EL (cell line): Measurements from ENCODE around the gene PGBD1.
"Not testable (repeated sequence)": the region's sequence is repeated elsewhere in the genome, so short reads cannot be mapped to it uniquely, and the experiment has no call there.

Experiments
- DNase-seq: peaks from one replicate; pipeline ENCODE4 v3.0.0-alpha.2; 2016

The PGBD1 gene

DNA sequence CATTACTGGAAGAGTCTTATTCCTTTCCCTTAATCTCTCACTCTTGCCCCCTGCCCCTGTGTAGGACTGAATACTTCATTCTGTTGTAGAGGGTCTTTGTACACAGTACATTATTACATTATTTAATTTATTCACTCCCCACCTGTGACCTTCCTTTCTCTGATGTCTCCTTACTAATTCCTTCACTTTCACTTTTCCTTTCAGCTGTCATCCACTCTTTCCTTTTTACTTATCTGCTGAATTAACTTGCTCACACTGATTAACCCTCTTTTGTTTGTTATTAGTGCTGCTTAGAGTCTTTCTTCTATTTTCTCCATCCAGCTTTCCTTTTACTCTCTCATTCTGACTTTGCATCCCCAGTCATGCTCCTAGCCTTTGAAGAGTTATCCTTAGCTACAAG, 6.5 kb upstream of the PGBD1 start:
- DNase-seq = no peak

DNA sequence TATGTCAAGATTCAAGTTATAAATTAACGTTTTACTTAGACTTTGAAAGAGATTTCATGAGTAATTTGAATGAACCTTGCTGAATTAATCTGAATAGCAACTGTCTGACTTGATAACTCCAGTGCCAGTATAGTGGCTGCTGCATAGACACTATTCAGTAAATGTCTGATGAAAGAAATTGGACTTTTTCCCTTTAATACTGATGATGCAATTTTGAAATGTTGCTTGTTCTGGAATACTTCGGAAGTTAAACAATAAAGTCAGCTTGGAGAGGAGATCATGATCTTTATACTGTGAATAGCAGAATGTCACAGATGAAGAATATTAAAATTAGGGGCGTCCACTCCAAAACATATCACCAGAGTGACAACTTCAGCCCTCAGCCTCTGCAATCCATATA, 3.6 kb upstream of the PGBD1 start:
- DNase-seq = no peak

DNA sequence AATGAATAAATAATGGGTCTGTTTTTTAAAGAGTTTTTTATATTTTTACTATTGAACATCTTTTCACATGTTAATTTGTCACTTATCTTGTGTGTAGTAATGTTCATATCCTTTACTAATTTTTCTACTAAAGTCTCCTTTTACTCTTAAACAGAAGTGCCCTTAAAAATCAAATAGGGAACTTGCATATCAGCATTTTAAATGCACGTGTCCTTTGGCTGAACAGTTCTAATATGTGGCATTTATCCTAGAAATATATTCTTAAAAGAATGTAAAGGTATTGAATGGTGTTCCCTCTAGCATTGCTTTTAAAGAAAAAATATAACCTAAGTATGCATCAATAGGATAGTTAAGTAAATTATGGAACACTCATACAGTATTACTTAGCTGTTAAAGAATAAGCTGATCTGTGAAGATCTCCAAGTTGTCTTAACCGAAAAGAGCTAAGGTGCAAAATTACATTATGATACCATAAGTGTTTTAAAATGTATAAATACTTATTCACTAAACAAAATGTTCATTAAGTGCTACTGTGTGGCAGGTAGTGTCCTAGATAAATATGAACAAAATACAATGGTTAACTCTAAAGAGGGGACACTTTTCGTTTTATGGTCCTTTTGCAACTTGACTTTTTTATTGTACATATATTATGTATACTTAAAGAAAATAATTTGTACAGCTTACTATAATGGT, 631 bp upstream of the PGBD1 start:
- no peak for DNase-seq

GRCh38 chr6:28282926-28283325, 1.6 kb downstream of the PGBD1 start:
- peak; percentile 12 for DNase-seq

DNA sequence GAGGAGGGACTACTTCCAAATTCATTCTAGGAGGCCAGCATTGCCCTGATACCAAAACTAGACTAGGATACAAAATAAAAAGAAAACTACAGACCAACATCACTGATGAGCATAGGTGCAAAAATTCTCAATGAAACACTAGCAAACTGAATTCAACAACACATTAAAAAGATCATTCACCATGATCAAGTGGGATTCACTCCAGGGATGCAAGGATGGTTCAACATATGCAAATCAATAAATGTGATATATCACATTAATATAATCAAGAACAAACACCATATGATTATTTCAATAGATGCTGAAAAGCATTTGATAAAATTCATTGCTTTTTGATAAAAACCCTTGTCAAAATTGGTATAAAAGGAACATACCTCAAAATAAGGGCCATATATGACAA, 10.2 kb downstream of the PGBD1 start:
- DNase-seq = no peak

DNA sequence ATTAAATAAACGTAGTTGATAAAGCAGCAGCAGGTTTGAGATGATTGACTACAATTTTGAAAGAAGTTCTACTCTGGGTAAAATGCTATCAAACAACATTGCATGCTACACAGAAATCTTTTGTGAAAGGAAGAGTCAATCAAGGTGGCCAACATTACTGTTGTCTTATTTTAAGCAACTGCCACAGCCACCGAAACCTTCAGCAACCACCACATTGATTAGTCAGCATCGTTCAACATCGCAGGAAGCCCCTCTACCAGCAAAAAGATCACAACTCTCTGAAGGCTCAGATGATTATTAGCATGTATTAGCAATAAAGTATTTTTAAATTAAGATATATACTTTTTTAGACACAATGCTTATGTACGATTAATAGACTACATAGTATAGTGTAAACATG, 14.0 kb downstream of the PGBD1 start:
- DNase-seq = no peak

GRCh38 chr6:28296520-28297060, 15.2 kb downstream of the PGBD1 start:
- DNase-seq = no peak

DNA sequence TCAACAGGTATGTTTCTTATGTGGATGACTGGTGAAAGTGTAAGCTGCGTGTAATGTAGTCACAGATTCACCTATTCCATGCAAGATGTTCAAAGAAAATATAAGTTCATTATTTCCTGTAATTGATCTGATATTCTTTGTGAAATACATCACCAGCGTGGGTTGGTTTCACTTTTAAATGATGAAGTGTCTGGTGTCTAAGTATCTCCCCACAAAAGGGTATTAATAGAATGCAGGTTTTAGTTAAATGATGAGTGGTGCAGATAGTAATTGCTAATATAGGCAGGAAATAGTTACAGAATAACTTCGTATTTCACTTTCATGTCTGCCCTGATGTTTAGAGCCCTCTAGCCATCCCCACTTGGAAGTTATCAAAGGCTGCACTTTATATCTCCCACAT, 22.2 kb downstream of the PGBD1 start:
- no peak for DNase-seq

DNA sequence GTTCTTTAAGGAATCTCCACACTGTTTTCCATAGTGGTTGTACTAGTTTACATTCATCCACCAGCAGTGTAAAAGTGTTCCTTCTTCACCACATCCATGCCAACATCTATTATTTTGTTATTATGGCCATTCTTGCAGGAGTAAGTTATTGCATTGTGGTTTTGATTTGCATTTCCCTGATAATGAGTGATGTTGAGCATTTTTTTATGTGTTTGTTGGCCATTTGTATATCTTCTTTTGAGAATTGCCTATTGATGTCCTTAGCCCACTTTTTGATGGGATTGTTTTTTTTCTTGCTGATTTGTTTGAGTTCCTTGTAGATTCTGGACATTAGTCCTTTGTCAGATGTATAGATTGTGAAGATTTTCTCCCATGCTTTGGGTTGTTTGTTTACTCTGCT, 25.0 kb downstream of the PGBD1 start:
- not testable (repeated sequence) for DNase-seq

- no peak for DNase-seq
Observed at GRCh38 chr6:28311139-28311823, 29.9 kb downstream of the PGBD1 start.

- no peak for DNase-seq
Observed at GRCh38 chr6:28312939-28313338, 31.6 kb downstream of the PGBD1 start.

DNA sequence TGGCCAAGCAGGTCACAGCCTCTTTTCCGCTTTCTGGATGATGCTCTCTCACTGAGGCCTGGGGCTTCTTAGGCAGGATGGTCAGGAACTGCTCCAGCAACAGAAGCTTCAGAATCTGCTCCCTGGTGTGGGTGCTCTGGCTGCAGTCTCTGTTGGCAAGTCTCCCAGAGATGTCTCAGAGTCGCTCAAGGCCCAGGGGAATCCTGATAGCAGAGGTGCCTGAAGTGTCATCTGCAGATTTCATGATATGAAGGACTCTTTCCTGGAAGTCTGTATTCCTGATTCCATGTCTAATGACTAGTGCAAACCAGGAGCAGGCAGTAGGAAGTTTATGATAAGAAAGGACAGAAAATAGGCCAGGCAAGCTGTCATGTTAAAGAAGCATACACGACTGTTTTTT, 34.3 kb downstream of the PGBD1 start:
- DNase-seq = peak; percentile 35

GRCh38 chr6:28317866-28318265, 36.5 kb downstream of the PGBD1 start:
- DNase-seq = not testable (repeated sequence)

GRCh38 chr6:28322661-28323060, 41.3 kb downstream of the PGBD1 start:
- no peak for DNase-seq

DNA sequence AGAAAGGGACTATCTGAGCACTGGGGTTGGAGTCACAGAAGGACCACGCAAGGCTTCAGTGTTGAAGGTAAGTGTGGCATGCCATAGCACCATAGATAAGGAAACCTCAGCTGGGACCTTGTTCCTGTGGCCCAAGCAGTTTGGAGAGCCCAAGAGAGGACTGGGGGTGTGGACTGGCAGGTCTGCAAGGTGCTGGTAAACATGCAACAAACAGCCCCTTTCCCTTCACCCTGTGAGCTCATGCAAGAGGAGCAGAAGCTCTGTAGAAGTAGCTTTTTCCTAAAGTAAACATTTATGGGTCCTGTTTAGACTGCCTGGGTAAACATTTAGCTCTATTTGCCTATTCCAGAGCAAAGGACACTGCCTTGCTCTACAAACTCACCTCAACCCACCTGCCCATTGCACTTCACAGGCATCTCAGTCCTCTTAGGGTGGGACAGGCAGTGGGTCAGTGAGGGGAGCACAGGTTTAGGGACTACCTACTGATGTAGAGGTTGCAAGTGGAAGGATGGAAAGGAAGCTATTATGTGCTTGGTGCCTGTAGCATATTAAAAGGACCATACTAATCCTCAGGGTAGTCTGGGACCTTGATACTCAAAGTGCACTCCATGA, 42.5 kb downstream of the PGBD1 start:
- DNase-seq = no peak

DNA sequence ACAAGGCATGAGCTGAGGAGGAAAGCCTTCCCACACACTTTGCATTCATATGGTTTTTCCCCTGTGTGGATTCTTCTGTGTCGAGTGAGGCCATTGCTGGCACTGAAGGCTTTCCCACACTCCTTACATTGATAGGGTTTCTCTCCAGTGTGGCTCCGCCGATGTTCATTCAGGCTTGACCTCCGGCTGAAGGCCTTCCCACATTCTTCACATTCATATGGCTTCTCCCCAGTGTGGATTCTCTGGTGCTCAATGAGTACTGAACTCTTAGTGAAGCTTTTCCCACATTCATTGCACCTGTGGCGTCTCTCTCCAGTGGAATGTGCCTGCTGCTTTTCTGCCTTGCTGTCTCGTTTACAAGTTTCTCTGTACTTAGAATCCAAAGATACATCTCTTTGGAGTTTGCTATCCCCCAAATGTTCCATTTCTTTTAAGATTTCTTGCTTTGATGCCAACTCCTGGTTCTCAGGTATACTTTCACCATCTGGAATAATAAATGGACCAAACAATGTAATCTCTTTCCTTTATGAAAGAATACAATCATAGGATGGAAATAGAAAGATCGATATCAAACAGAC, 45.1 kb downstream of the PGBD1 start:
- DNase-seq = no peak

DNA sequence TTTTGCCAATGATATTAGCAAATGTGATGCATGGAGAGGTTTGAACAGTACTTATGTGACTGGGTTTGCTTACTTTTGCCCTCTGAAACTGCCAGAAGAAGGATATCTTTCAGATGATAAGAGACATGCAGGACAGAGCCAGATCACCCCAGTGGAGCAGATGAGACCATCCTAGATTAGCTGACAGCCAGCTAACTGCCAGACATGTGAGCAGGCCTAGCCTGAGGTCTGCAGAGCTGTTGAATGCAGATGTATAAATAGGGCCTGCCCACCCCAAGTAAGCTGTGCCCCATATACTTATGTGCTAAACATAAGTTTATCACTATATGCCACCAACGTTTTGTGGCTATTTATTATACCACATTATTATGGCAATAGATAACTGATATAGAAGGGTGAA, 48.7 kb downstream of the PGBD1 start:
- DNase-seq = no peak

DNA sequence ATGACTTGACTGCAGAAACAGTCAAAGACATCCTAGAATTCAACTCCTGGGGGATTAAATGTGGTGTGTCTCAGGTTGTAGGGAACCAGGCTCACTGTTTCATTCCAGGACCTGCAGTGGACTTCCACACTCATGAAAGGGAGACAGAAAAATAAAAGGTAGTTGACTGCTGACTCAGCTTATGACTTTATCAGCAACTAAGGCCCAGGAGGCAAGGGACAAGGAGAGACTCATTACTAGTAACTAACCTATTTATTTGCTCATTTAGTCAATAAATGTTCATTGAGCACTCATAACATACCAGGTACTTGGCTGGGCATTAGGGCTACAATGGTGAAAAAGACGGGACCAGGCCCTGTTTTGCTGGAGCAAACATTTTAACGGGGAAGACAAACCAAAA, 51.7 kb downstream of the PGBD1 start:
- no peak for DNase-seq

DNA sequence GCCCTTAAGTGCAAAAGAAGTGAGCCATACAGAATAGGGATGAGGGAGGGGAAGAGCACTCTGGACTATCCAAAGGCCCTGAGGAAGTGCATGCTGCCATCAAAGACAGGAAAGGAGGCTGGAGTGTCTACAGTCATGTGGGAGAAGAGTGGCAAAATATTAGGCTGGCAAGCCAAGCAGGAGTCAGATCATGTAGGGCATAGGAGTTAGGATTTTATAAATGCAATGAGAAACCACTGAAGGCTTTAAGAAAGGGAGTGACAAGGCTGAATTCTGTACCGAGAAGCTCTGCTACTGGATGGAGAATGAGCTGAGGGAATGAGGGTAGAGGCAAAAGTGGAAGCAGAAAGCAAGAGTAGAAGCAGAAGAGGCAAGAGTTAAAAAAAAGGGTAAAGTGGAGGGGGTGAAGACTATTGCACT, 52.2 kb downstream of the PGBD1 start:
- DNase-seq = no peak

DNA sequence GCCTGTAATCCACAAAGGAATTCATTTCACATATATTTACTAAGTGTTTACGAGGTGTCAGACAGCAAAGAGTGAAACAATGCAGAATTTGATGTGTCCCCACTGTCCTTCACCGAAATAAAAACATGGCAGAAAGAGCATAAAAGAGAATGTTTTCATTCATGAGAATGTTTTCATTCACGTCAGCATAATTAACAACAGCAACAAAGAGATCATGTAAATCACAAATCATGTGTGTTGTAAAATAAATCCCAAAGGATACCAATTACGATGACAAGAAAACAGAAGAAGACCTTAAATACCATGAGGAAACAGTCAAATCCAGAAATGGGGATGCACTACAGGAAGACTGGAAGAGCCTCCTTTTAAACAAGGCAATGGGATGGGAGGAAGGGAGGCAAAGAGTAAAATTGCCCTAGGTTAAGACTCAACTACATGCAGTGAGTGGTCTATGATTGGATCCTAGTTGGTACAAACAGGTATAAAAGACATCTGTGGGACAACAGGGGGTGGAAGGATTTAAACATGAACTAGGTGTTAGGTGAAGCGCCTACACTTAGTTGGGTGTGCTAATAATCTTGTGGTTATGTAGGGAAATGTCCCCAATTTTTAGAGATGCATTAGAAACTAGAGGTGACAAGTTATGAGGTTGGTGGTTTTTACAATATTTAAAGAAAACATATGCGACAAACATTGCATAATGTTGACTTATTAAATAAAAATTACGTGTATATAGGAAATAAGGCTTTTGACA, 53.1 kb downstream of the PGBD1 start:
- no peak for DNase-seq

DNA sequence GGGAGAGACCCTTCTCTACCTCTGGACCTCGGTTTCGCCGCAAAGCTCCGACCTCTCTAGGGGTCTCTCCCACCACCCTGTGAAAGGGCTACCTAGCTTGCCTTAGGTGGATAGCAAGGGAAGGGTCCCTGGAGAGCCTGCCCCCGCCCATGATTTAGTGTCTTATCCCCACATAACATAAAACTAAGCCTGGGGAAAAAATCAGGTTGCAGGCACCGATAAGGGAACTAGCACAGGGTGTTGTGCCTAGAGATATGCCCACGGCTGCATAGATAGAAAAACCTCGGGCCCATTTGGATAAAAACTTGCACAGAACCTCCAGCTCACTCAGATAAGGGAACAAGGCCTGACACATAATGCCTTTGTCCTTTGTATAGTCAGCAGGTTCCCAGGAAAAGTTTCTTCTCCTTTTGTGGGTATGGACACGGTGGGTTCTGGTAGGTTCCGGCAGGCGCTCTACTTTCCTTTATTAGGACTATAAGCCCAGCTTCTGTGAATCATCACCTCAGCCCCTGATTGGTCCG, 53.7 kb downstream of the PGBD1 start:
- DNase-seq = no peak

- peak; percentile 98 for DNase-seq
Observed at GRCh38 chr6:28335564-28336283, 54.4 kb downstream of the PGBD1 start, which contains the start of gene ZSCAN31. TSS of gene ZSCAN31 (minus strand) at chr6:28336148. CDS start at chr6:28329683, 6,465 bp downstream.
